HG03457 (cell line): ENCODE results near the gene SLC22A7.

ENCODE experiments used
- ATAC-seq: cut with Tn5 transposase; IDR thresholded peaks from one replicate; pipeline ENCODE4 v1.9.1; 2021; ENCODE audit warnings: moderate number of reproducible peaks; ENCODE audit not compliant: unreplicated experiment

The SLC22A7 gene

GRCh38 chr6:43264599-43265145 lies 33.4 kb upstream of the SLC22A7 start:
- ATAC-seq: no peak

- no peak for ATAC-seq
These were observed 32.5 kb upstream of the SLC22A7 start for GRCh38 chr6:43265564-43265963.

- no peak for ATAC-seq
These were observed 30.3 kb upstream of the SLC22A7 start for GRCh38 chr6:43267619-43268354.

- no peak for ATAC-seq
These were observed 29.7 kb upstream of the SLC22A7 start for GRCh38 chr6:43268355-43268700.

- ATAC-seq: no peak
These were observed 29.2 kb upstream of the SLC22A7 start for GRCh38 chr6:43268782-43269272.

- no peak for ATAC-seq
These were observed 28.6 kb upstream of the SLC22A7 start for GRCh38 chr6:43269273-43270007.

- no peak for ATAC-seq
These were observed 26.8 kb upstream of the SLC22A7 start for GRCh38 chr6:43271103-43271815.

GRCh38 chr6:43271944-43272343 lies 26.1 kb upstream of the SLC22A7 start:
- ATAC-seq: no peak

- no peak for ATAC-seq
These were observed 24.4 kb upstream of the SLC22A7 start for GRCh38 chr6:43273707-43274106.

- ATAC-seq: no peak
These were observed 23.7 kb upstream of the SLC22A7 start for GRCh38 chr6:43274127-43274915.

GRCh38 chr6:43274916-43275597 lies 23.0 kb upstream of the SLC22A7 start:
- no peak for ATAC-seq

- ATAC-seq: no peak
These were observed 22.1 kb upstream of the SLC22A7 start for GRCh38 chr6:43275801-43276576.

- ATAC-seq: no peak
These were observed 21.3 kb upstream of the SLC22A7 start for GRCh38 chr6:43276577-43277305.

- no peak for ATAC-seq
These were observed 20.8 kb upstream of the SLC22A7 start for GRCh38 chr6:43277306-43277642.

- ATAC-seq: no peak
These were observed 20.2 kb upstream of the SLC22A7 start for GRCh38 chr6:43277643-43278523.

- no peak for ATAC-seq
These were observed 19.5 kb upstream of the SLC22A7 start for GRCh38 chr6:43278524-43279078.

GRCh38 chr6:43280234-43280633 lies 17.8 kb upstream of the SLC22A7 start:
- no peak for ATAC-seq
